ENCODE data around the gene CHKA. TPM values are rescaled to one million over a fixed set of nuclear protein-coding genes. Genes with fewer than 3 reads are reported as not detected.

CHKA gene
- total RNA-seq, 1 donor = 10.8 TPM

DNA sequence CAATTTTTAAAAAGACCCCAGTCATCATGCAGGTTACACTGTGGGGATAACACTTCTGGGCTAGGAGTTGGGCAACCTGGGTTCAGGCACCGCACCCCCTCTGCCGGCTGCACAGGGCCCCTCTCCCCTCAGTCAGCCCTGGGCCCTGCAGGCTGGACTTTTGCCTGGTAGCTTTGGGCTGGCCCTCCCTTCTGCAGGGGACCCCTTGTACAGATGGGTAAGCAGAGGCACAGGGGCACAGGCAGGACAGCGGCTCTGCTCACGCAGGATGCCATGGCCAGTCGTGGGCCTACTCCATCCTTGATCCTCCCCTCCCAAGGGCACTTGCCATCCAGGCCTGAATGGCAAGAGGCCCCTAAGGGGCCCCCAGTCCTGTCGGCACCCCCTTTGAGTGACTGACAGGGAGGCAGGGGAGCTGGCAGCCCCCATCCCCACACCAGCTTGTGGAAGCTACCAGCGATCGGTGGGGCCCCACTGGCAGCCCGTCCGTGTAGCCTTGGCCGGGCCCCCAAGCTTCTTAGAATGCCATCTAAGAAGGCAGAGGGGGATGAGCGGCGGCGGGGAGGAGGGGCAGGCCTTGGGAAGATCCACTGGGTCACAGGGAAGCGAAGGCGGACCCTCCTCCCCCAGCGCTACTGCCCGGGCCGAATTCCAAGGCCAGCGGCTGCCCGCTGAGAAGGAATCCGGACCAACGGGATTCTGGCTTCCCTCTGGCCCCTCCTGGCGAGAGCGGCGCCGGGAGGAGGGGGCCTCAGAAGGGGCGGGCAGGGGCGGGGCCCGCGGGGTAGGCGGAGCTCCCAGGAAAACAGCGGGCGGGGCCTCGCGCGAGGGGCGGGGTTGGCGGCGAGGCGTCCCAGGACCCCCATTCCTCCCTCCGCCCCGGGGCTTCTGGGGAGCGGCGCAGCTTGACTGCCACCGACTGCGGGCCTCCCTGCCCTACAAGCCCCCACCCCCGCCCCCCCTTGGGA lies 6.8 kb upstream of the CHKA start:
- H3K4me3 ChIP-seq (ENCODE audit: low read depth, low read length) = peak overlapping the region; percentile 50
- TF ChIP-seq, protein P1, sequence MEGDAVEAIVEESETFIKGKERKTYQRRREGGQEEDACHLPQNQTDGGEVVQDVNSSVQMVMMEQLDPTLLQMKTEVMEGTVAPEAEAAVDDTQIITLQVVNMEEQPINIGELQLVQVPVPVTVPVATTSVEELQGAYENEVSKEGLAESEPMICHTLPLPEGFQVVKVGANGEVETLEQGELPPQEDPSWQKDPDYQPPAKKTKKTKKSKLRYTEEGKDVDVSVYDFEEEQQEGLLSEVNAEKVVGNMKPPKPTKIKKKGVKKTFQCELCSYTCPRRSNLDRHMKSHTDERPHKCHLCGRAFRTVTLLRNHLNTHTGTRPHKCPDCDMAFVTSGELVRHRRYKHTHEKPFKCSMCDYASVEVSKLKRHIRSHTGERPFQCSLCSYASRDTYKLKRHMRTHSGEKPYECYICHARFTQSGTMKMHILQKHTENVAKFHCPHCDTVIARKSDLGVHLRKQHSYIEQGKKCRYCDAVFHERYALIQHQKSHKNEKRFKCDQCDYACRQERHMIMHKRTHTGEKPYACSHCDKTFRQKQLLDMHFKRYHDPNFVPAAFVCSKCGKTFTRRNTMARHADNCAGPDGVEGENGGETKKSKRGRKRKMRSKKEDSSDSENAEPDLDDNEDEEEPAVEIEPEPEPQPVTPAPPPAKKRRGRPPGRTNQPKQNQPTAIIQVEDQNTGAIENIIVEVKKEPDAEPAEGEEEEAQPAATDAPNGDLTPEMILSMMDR (IDR thresholded peaks at IDR 0.05; ENCODE audit: insufficient read depth, low read depth, low read length) = no peak
- DNase-seq (ENCODE audit: low read depth) = peak; percentile 86

GRCh38 chr11:68125164-68125563 lies 4.0 kb upstream of the CHKA start:
- DNase-seq (ENCODE audit: low read depth) = no peak
- no peak overlapping the region for H3K4me3 ChIP-seq (ENCODE audit: low read depth, low read length)
- TF ChIP-seq, protein P1 (IDR thresholded peaks at IDR 0.05; ENCODE audit: insufficient read depth, low read depth, low read length) = no peak

DNA sequence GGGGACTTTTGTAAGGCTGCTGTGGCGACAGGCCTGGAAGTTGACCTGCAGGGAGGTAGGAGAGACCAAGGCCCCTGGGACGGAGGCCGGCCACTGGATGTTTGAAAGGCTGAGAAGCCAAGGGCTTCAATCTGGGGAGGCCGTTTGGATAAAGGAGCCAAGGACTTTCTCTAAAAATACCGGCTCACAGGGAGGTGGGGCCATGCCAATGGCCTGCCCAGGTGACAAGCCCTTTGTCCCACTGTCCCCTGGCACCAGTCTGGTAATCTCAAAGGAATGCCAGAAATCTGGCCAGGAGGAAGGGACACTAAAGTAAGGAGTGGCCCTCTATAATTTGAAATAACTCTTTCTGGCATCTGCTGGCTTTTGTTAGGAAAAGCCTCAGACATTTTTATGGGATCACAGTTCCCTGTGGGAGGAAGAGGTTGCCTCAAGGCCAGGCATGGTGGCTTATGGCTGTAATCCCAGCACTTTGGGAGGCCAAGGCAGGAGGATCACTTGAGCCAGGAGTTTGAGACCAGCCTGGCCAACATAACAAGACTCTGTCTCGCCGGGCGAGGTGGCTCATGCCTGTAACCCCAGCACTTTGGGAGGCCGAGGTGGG lies 1.9 kb upstream of the CHKA start:
- DNase-seq (ENCODE audit: low read depth) = peak; percentile 61
- no peak overlapping the region for H3K4me3 ChIP-seq (ENCODE audit: low read depth, low read length)
- TF ChIP-seq, protein P1 (IDR thresholded peaks at IDR 0.05; ENCODE audit: insufficient read depth, low read depth, low read length) = no peak

GRCh38 chr11:68120273-68121066 lies 718 bp downstream of the CHKA start:
- peak overlapping the region; percentile 82 for H3K4me3 ChIP-seq (ENCODE audit: low read depth, low read length)
- TF ChIP-seq, protein P1 (IDR thresholded peaks at IDR 0.05; ENCODE audit: insufficient read depth, low read depth, low read length) = no peak
- DNase-seq (ENCODE audit: low read depth) = peak; percentile 49

DNA sequence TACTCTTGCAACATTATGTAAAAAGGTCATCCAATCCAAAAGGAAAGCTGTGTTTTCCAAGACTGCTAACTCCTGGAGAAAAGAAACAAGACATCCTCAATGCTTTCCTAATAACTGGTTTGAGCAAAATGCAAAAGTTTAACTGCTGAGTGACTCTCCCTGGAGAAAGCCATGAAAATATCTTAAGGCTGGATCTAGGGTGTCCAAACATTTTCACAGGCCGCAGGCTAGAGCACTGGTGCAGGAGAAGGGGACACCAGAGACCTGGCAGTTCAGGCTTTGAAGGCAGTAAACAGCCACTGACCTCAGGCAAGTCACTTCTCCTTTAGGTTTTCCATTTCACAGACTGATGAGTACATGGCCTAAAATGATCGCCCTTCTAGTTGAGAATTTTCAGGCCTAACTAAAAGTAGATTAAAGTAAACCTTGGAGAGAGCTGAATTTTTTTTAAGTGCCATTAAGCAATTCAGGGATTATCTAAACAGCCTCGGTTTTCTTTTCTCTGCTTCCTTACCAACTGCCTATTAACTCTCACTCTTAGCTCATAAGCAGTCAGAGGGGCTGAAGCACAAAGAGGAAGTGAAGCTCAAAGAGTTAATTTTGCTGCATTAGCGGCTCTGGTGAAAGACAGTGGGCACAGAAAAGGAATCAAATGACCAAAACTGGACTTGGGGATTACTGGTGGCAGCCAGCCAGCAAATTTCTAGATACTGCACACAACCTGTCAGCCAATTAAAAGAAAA lies 2.3 kb downstream of the CHKA start:
- TF ChIP-seq, protein P1 (IDR thresholded peaks at IDR 0.05; ENCODE audit: insufficient read depth, low read depth, low read length) = no peak
- peak overlapping the region; percentile 22 for H3K4me3 ChIP-seq (ENCODE audit: low read depth, low read length)
- DNase-seq (ENCODE audit: low read depth) = peak; percentile 66
